K562 (cell line): Measurements from ENCODE around the gene DNALI1. TPM values are rescaled to one million over a fixed set of nuclear protein-coding genes. Genes with fewer than 3 reads are reported as not detected.

Experiments used
- ATAC-seq: fragments of 200-7000 bp; cut with Tn5 transposase; 3 replicates; pipeline ENCODE4 v1.9.1; 2020; ENCODE audit warnings: moderate library complexity
- BruUV-seq: library from RNA; stranded (reverse); fragments of 400-500 nt; replicated peaks from 2 replicates; lab custom pipeline; 2021; lab: Mats Ljungman, UMichigan
- CTCF ChIA-PET: fragments of 300-600 bp; formaldehyde crosslinking; extraction: SDS; loops from one replicate; lab custom pipeline; 2021; ENCODE audit warnings: low intra/inter-chr PET ratio; lab: Yijun Ruan, JAX
- POLR2A ChIA-PET: fragments of 300-600, 350-650 bp; sonication (Branson Sonifier 250); formaldehyde crosslinking; extraction: SDS; loops from one replicate; lab custom pipeline; 2021; ENCODE audit warnings: antibody characterized with exemption, inconsistent platforms; lab: Yijun Ruan, JAX
- DNase-seq, 4 experiments: peaks; one replicate each; pipeline versions ENCODE4 v3.0.0 to v3.0.0-alpha.2; 2011 to 2018; ENCODE audit warnings: low spot score in 3 of 4, mixed read lengths in 3 of 4; ENCODE audit errors: extremely low read depth in 1 of 4
- FAIRE-seq: peaks from 2 replicates; lab custom pipeline; 2011; peaks lifted over from hg19 to GRCh38; lab: Jason Lieb, UNC
- H2AFZ ChIP-seq: 2 replicates; pipeline ENCODE4 v1.6.0; 2011; ENCODE audit warnings: low read depth, low read length, control low read depth, inconsistent platforms
- H3K27ac ChIP-seq: fragments of 200-600 bp; 3 replicates; pipeline ENCODE4 v1.8.0; 2011; ENCODE audit warnings: low read depth, mild to moderate bottlenecking, control low read depth, inconsistent platforms, low read length, moderate library complexity, mixed read lengths; ENCODE audit errors: extremely low read depth
- H3K27me3 ChIP-seq, 2 experiments: fragments of 300-600 bp in 1 of 2; 2 replicates in 1 of 2; 3 replicates in 1 of 2; pipeline versions ENCODE4 v1.6.0 to v1.8.0; 2011; ENCODE audit warnings: inconsistent platforms in 2 of 2, low read length in 2 of 2, mild to moderate bottlenecking in 1 of 2, mixed read lengths in 1 of 2, moderate library complexity in 1 of 2; ENCODE audit not compliant: control insufficient read depth in 2 of 2, insufficient read depth in 2 of 2
- H3K36me3 ChIP-seq: fragments of 300-600 bp; 3 replicates; pipeline ENCODE4 v1.8.0; 2011; ENCODE audit warnings: mild to moderate bottlenecking, low read length, inconsistent platforms; ENCODE audit not compliant: control insufficient read depth, insufficient read depth
- H3K4me1 ChIP-seq, 2 experiments: fragments of 200-600 bp in 1 of 2; replicated peaks in 1 of 2; 2 replicates in 1 of 2; 3 replicates in 1 of 2; pipeline versions ENCODE4 v1.5.1 to v1.8.0; 2011; ENCODE audit warnings: inconsistent platforms in 2 of 2, low read length in 2 of 2, mild to moderate bottlenecking in 1 of 2, mixed read lengths in 1 of 2, moderate library complexity in 1 of 2; ENCODE audit not compliant: control insufficient read depth in 2 of 2, insufficient read depth in 2 of 2
- H3K4me2 ChIP-seq: 2 replicates; pipeline ENCODE4 v1.6.1; 2011; ENCODE audit warnings: low read length, control low read depth, inconsistent platforms, mixed read lengths; ENCODE audit not compliant: insufficient read depth
- H3K4me3 ChIP-seq: fragments of 200-600 bp; sonication (generic), shearing (Covaris generic); 2 replicates; pipeline ENCODE4 v1.5.1; 2016; ENCODE audit warnings: control low read depth, inconsistent platforms
- H3K79me2 ChIP-seq: fragments of 200-600 bp; 3 replicates; pipeline ENCODE4 v1.8.0; 2011; ENCODE audit warnings: low read length, inconsistent platforms; ENCODE audit not compliant: control insufficient read depth, insufficient read depth
- H3K9ac ChIP-seq, 2 experiments: 2 replicates each; pipeline versions ENCODE4 v1.6.0 to v1.6.1; 2011; ENCODE audit warnings: low read depth in 2 of 2, low read length in 2 of 2, control low read depth in 1 of 2, inconsistent platforms in 1 of 2, mild to moderate bottlenecking in 1 of 2, mixed read lengths in 1 of 2; ENCODE audit not compliant: insufficient read depth in 1 of 2
- H3K9me1 ChIP-seq: one replicate; pipeline ENCODE4 v1.6.0; 2011; ENCODE audit warnings: inconsistent platforms, mild to moderate bottlenecking, low read length, moderate library complexity; ENCODE audit not compliant: control insufficient read depth, insufficient read depth
- H3K9me3 ChIP-seq: replicated peaks from 2 replicates; pipeline ENCODE4 v1.5.1; 2011; ENCODE audit warnings: low read depth, low read length, inconsistent platforms; ENCODE audit not compliant: control insufficient read depth, insufficient read depth
- H4K20me1 ChIP-seq: replicated peaks from 2 replicates; pipeline ENCODE4 v1.6.1; 2011; ENCODE audit warnings: low read length, inconsistent platforms, mixed read lengths; ENCODE audit not compliant: control insufficient read depth, insufficient read depth
- JUND ChIP-seq, 2 experiments: IDR thresholded peaks; 2 replicates in 1 of 2; 3 replicates in 1 of 2; pipeline ENCODE4 v1.6.1; 2011; ENCODE audit warnings: borderline replicate concordance in 2 of 2, low read depth in 2 of 2, low read length in 2 of 2, improper control_type of control experiment in 1 of 2, missing biosample characterization in 1 of 2, missing genetic modification characterization in 1 of 2, missing genetic modification reagents in 1 of 2
- KHSRP ChIP-seq: fragments of 450-650 bp; IDR thresholded peaks from 2 replicates; pipeline ENCODE4 v1.6.1; 2017
- MEF2D ChIP-seq: conservative IDR thresholded peaks from 2 replicates; pipeline ENCODE4 v1.6.1; 2016; ENCODE audit warnings: low read depth, missing genetic modification characterization, missing compliant biosample characterization
- RBFOX2 ChIP-seq: fragments of 200-400 bp; formaldehyde crosslinking; IDR thresholded peaks from 2 replicates; pipeline ENCODE4 v1.6.1; 2017; ENCODE audit warnings: low read depth, mild to moderate bottlenecking, low read length, moderate library complexity
- RFX5 ChIP-seq: IDR thresholded peaks from 2 replicates; pipeline ENCODE4 v1.6.1; 2011; ENCODE audit warnings: low read depth, mild to moderate bottlenecking, improper control_type of control experiment, low read length
- TEAD1 ChIP-seq, 2 experiments: fragments of 450-650 bp in 1 of 2; sonication (generic) in 1 of 2; formaldehyde crosslinking; IDR thresholded peaks; 2 replicates each; pipeline versions ENCODE4 v1.4.0 to v1.8.0; 2020 to 2022; ENCODE audit warnings: mild to moderate bottlenecking in 2 of 2, missing genetic modification reagents in 1 of 2
- U2AF2 ChIP-seq: fragments of 200-400 bp; formaldehyde crosslinking; optimal IDR thresholded peaks from 2 replicates; pipeline ENCODE3; 2017; ENCODE audit warnings: low read depth, mild to moderate bottlenecking, low read length
- UBTF ChIP-seq, 2 experiments: IDR thresholded peaks; 2 replicates each; pipeline ENCODE4 v1.6.1; 2012; ENCODE audit warnings: improper control_type of control experiment in 2 of 2, low read depth in 2 of 2, low read length in 2 of 2, borderline replicate concordance in 1 of 2
- ZBTB11 ChIP-seq, 3 experiments: fragments of 200-800 bp in 1 of 3; fragments of 250-450 bp in 1 of 3; fragments of 450-650 bp in 1 of 3; sonication (Bioruptor Pico) in 1 of 3; sonication (Bioruptor generic) in 1 of 3; formaldehyde crosslinking in 1 of 3; IDR thresholded peaks; 2 replicates each; pipeline versions ENCODE4 v1.6.1 to v1.8.0; 2016 to 2022; ENCODE audit warnings: mild to moderate bottlenecking in 2 of 3, missing genetic modification characterization in 2 of 3, missing compliant biosample characterization in 1 of 3, moderate library complexity in 1 of 3
- ZNF696 ChIP-seq: fragments of 250-450 bp; sonication (Bioruptor Pico); conservative IDR thresholded peaks from 2 replicates; pipeline ENCODE4 v1.4.0; 2020; ENCODE audit warnings: mild to moderate bottlenecking, moderate library complexity
- WGBS: fragments of 100-300 bp; shearing (Covaris generic); methylation state at CpG from one replicate; pipeline ENCODE4 v1.1.6; 2016; ENCODE audit warnings: low coverage, mixed read lengths; ENCODE audit not compliant: insufficient coverage; ENCODE audit errors: missing lambda C conversion rate; 5-methylcytosine and 5-hydroxymethylcytosine counted together
- in situ Hi-C: fragments of 300-500 bp; cut with MboI; formaldehyde crosslinking; loops from 4 replicates; pipeline ENCODE4 v1.15.0; 2018; ENCODE audit warnings: inconsistent platforms, mixed read lengths
- intact Hi-C: fragments of 100-400 bp; cut with micrococcal nuclease; formaldehyde crosslinking; loops from 2 replicates; pipeline ENCODE4 v1.14.2; 2022
- polyA plus RNA-seq, 8 experiments: library from polyadenylated mRNA; depleted of rRNA in 4 of 8; stranded (reverse) in 5 of 8; unstranded in 3 of 8; fragments of >200 nt; fragmentation: Nextera tagmentation in 2 of 8; fragmentation: Illumina TruSeq in 1 of 8; extraction: Ambion mirVana in 2 of 8; extraction: Trizol in 1 of 8; gene quantifications; 2 replicates each; pipeline versions ENCODE4 v1.2.1 to v1.2.3, GENCODE V29; 2011 to 2014; ENCODE audit warnings: inconsistent platforms in 1 of 8, missing spikeins in 1 of 8
- total RNA-seq, 7 experiments: library from RNA; depleted of rRNA in 6 of 7; stranded (reverse); fragments of >200 nt in 6 of 7; fragmentation: Illumina TruSeq in 2 of 7; extraction: Trizol in 2 of 7; gene quantifications; 2 replicates each; pipeline versions ENCODE4 v1.2.1 to v1.2.3, GENCODE V29; 2011 to 2021; ENCODE audit warnings: low replicate concordance in 1 of 7

DNALI1 gene
- total and polyA plus RNA-seq, 9 of the 15 experiments (the other 6 are each of a cell fraction or from before 2014, with no cell fraction given) = 0.87 to 5.6 (median 1.2) TPM

GRCh38 chr1:37593726-37594125 is 37.0 kb downstream of the DNALI1 start:
- no peaks in the 10 kb centered on the region for H3K9me1 ChIP-seq
- TF ChIP-seq ZBTB11 (CRISPR knock-in tag; IDR thresholded peaks at IDR 0.05) = no peak
- no peak for TF ChIP-seq RBFOX2
- no peak for TF ChIP-seq JUND (IDR thresholded peaks at IDR 0.05; ENCODE audit: borderline replicate concordance, low read depth, low read length)
- TF ChIP-seq JUND (tag; IDR thresholded peaks at IDR 0.05; ENCODE audit: borderline replicate concordance, low read depth, low read length) = no peak
- no peak for TF ChIP-seq U2AF2
- TF ChIP-seq RFX5 = no peak
- TF ChIP-seq TEAD1 (CRISPR knock-in tag; IDR thresholded peaks at IDR 0.05) = no peak
- TF ChIP-seq ZNF696 (CRISPR knock-in tag) = no peak
- TF ChIP-seq MEF2D = no peak
- no peak for TF ChIP-seq KHSRP
- TF ChIP-seq UBTF (IDR thresholded peaks at IDR 0.05; ENCODE audit: borderline replicate concordance in 1 of 2, low read depth in 2 of 2, low read length in 2 of 2) = no peak
- TF ChIP-seq, all 486 proteins: peak for 0
- peaks cover 2 to 14% of the 10 kb centered on the region in 2 experiments; a peak in 3 of 5 replicates for H3K4me1 ChIP-seq
- no peak overlapping the region for H2AFZ ChIP-seq
- in situ Hi-C loops = no loop called here
- peaks cover 53% of the 10 kb centered on the region for H3K36me3 ChIP-seq
- peaks cover under 1 to 3% of the 10 kb centered on the region in 2 experiments; a peak in 1 of 5 replicates for H3K27me3 ChIP-seq
- no TSS peak for BruUV-seq
- peaks cover 3% of the 10 kb centered on the region for H4K20me1 ChIP-seq
- peak overlapping the region in 1 of 2 experiments; percentile 97; a peak in 2 of 4 replicates for H3K9ac ChIP-seq
- CTCF ChIA-PET = interaction anchor here (0.6 kb wide), 1 partner anchor 288 kb away, joined by 3 read pairs; no protein-coding TSS in a partner anchor
- POLR2A ChIA-PET = interaction anchor here (0.8 to 1.5 kb wide), 3 partner anchors 10 to 16 kb away, joined by 3 to 4 read pairs (median 4); no protein-coding TSS in a partner anchor
- no peak overlapping the region for H3K27ac ChIP-seq
- peak overlapping the region; percentile 97 for H3K4me2 ChIP-seq
- DNase-seq = no peak
- no peak for FAIRE-seq
- intact Hi-C loops = no loop called here
- WGBS = 90% methylated on average over 6 of the region's 6 CpGs
- ATAC-seq = no peak
- peak overlapping the region; percentile 76 for H3K4me3 ChIP-seq
- peaks cover 47% of the 10 kb centered on the region for H3K79me2 ChIP-seq
- no peaks in the 10 kb centered on the region for H3K9me3 ChIP-seq
